HepG2 (cell line): ENCODE data around the gene RAC3. TPM values are rescaled to one million over a fixed set of nuclear protein-coding genes. Genes with fewer than 3 reads are reported as not detected.

Experiments
- JUNB ChIP-seq: sonication (generic); formaldehyde crosslinking; IDR thresholded peaks from 2 replicates; pipeline ENCODE4 v1.8.0; 2022; ENCODE audit warnings: missing genetic modification reagents, mild to moderate bottlenecking, borderline replicate concordance
- PHF5A ChIP-seq: IDR thresholded peaks from one replicate; pipeline ENCODE4 v1.6.1; 2018; ENCODE audit warnings: low read depth, missing genetic modification reagents; ENCODE audit not compliant: unreplicated experiment
- SRSF4 ChIP-seq: fragments of 200-400 bp; formaldehyde crosslinking; IDR thresholded peaks from one replicate; pipeline ENCODE4 v1.6.1; 2018; ENCODE audit warnings: mild to moderate bottlenecking, low read depth, low read length, moderate library complexity; ENCODE audit not compliant: poor library complexity, severe bottlenecking
- SSRP1 ChIP-seq: IDR thresholded peaks from 2 replicates; pipeline ENCODE4 v1.6.1; 2016; ENCODE audit warnings: control low read depth
- ZC3H4 ChIP-seq: sonication (generic); formaldehyde crosslinking; IDR thresholded peaks from 2 replicates; pipeline ENCODE4 v1.4.0; 2020; ENCODE audit warnings: missing genetic modification reagents, borderline replicate concordance
- ZNF556 ChIP-seq: sonication (generic); formaldehyde crosslinking; IDR thresholded peaks from 2 replicates; pipeline ENCODE4 v1.4.0; 2020; ENCODE audit warnings: mild to moderate bottlenecking, missing genetic modification reagents, borderline replicate concordance
- ZNF629 ChIP-seq: sonication (generic); formaldehyde crosslinking; conservative IDR thresholded peaks from 2 replicates; pipeline ENCODE4 v1.5.0; 2020; ENCODE audit warnings: missing genetic modification reagents
- ZNF761 ChIP-seq: sonication (generic); formaldehyde crosslinking; conservative IDR thresholded peaks from 2 replicates; pipeline ENCODE4 v1.4.0; 2020; ENCODE audit warnings: mild to moderate bottlenecking, missing genetic modification reagents
- polyA plus RNA-seq, 8 experiments: library from polyadenylated mRNA; depleted of rRNA in 3 of 8; stranded (reverse) in 7 of 8; unstranded in 1 of 8; fragments of >200 nt; fragmentation: Illumina TruSeq in 4 of 8; extraction: Trizol in 4 of 8; gene quantifications; 2 replicates each; pipeline versions ENCODE4 v1.2.1 to v1.2.3, GENCODE V29; 2011 to 2016; ENCODE audit warnings: low read depth in 4 of 8, missing spikeins in 1 of 8, mixed read lengths in 1 of 8; ENCODE audit not compliant: insufficient read depth in 1 of 8
- total RNA-seq, 5 experiments: library from RNA; depleted of rRNA; stranded (reverse); fragments of >200 nt; fragmentation: Illumina TruSeq; extraction: Trizol; gene quantifications; 2 replicates each; pipeline ENCODE4 v1.2.3, GENCODE V29; 2016; ENCODE audit warnings: low read depth in 1 of 5
- TF ChIP-seq, protein P1 (sequence below): sonication (generic); formaldehyde crosslinking; IDR thresholded peaks from 2 replicates; pipeline ENCODE4 v1.4.0; 2020; ENCODE audit warnings: mild to moderate bottlenecking, missing genetic modification reagents
- TF ChIP-seq, protein P2 (sequence below): sonication (generic); formaldehyde crosslinking; IDR thresholded peaks from 2 replicates; pipeline ENCODE4 v1.4.0; 2020; ENCODE audit warnings: missing genetic modification reagents, borderline replicate concordance

Gene RAC3
- total and polyA plus RNA-seq, 2 of the 13 experiments (the other 11 are each of a cell fraction or from before 2014, with no cell fraction given), result 10.5 to 21.3 TPM

DNA sequence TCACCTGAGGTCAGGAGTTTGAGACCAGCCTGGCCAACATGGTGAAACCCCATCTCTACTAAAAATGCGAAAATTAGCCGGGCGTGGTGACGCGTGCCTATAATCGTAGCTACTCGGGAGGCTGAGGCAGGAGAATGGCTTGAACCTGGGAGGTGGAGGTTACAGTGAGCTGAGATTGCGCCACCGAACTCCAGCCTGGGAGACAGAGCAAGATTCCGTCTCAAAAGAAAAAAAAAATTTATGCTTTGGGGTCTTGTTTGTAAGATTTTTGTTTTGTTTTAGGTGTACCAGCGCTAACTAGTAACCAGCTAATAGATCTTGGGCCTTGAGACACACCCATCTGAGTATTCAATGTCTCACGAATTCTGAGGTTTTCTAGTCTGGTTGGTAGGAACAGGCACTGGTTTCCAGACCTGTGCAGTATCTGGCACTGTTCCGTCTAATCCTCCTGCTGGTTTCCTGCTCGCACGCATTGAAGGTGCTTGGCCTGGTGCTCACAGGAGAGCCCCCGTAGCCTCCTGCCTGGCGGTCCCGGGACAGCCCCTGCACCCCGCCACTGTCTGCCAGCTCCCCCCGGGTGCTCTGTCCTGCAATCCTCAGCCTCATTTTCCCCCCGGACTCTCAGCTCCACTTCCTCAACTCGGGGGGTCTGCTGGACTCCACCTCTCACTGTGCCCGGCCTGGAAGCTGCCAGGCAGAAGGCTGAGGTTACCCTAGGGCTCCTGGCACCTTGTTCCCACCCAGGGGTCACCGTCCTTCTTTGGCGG is 44.7 kb downstream of the RAC3 start (continued):
- TF ChIP-seq SRSF4 (peak; percentile 17), ZNF629 (CRISPR knock-in tag) (0 out of 2 replicates have a peak, but pooled peaks have one; percentile 15), ZC3H4 (no peak), SSRP1 (CRISPR knock-in tag) (peak; percentile 78; the same call in 1 of the 2 replicates), ZNF761 (CRISPR knock-in tag) (no peak), ZNF556 (0 out of 2 replicates have a peak, but pooled peaks have one; percentile 44), PHF5A (CRISPR knock-in tag) (no peak), JUNB (CRISPR knock-in tag) (peak; percentile 50; the same call in 1 of the 2 replicates)
- TF ChIP-seq, protein P1, sequence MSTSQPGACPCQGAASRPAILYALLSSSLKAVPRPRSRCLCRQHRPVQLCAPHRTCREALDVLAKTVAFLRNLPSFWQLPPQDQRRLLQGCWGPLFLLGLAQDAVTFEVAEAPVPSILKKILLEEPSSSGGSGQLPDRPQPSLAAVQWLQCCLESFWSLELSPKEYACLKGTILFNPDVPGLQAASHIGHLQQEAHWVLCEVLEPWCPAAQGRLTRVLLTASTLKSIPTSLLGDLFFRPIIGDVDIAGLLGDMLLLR (CRISPR knock-in tag), result 0 out of 2 replicates have a peak, but pooled peaks have one; percentile 17
- TF ChIP-seq, protein P2, sequence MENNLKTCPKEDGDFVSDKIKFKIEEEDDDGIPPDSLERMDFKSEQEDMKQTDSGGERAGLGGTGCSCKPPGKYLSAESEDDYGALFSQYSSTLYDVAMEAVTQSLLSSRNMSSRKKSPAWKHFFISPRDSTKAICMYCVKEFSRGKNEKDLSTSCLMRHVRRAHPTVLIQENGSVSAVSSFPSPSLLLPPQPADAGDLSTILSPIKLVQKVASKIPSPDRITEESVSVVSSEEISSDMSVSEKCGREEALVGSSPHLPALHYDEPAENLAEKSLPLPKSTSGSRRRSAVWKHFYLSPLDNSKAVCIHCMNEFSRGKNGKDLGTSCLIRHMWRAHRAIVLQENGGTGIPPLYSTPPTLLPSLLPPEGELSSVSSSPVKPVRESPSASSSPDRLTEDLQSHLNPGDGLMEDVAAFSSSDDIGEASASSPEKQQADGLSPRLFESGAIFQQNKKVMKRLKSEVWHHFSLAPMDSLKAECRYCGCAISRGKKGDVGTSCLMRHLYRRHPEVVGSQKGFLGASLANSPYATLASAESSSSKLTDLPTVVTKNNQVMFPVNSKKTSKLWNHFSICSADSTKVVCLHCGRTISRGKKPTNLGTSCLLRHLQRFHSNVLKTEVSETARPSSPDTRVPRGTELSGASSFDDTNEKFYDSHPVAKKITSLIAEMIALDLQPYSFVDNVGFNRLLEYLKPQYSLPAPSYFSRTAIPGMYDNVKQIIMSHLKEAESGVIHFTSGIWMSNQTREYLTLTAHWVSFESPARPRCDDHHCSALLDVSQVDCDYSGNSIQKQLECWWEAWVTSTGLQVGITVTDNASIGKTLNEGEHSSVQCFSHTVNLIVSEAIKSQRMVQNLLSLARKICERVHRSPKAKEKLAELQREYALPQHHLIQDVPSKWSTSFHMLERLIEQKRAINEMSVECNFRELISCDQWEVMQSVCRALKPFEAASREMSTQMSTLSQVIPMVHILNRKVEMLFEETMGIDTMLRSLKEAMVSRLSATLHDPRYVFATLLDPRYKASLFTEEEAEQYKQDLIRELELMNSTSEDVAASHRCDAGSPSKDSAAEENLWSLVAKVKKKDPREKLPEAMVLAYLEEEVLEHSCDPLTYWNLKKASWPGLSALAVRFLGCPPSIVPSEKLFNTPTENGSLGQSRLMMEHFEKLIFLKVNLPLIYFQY (CRISPR knock-in tag), result no peak
